DOHH2 (cell line): Measurements from ENCODE around the gene DHRS3.

Experiments used
- CTCF ChIP-seq: fragments of 200-600 bp; sonication (generic); IDR thresholded peaks from one replicate; pipeline ENCODE4 v1.5.1; 2014; ENCODE audit warnings: antibody characterized with exemption, mild to moderate bottlenecking, low read depth, low read length; ENCODE audit not compliant: poor library complexity, severe bottlenecking
- EZH2phosphoT487 ChIP-seq: fragments of 200-600 bp; sonication (generic); IDR thresholded peaks from 2 replicates; pipeline ENCODE4 v1.6.1; 2017; ENCODE audit warnings: borderline replicate concordance, mild to moderate bottlenecking, antibody characterized with exemption, low read length, moderate library complexity, mixed read lengths

GRCh38 chr1:12594966-12595756, 22.8 kb downstream of the DHRS3 start:
- TF ChIP-seq CTCF: no peak
- TF ChIP-seq EZH2phosphoT487: no peak
